Right forelimb (tissue), 1 donor: ENCODE results near the gene HIVEP3.

ENCODE experiments used
- DNase-seq: peaks from one replicate; pipeline ENCODE4 v3.0.0-alpha.2; 2018

HIVEP3 gene

GRCh38 chr1:41592451-41593125 lies 326.1 kb downstream of the HIVEP3 start:
- no peak for DNase-seq

- no peak for DNase-seq
These were observed 326.8 kb downstream of the HIVEP3 start for GRCh38 chr1:41591891-41592290.

GRCh38 chr1:41590331-41590730 lies 328.4 kb downstream of the HIVEP3 start:
- DNase-seq: no peak

GRCh38 chr1:41589395-41589794 lies 329.3 kb downstream of the HIVEP3 start:
- no peak for DNase-seq

GRCh38 chr1:41588334-41588875 lies 330.3 kb downstream of the HIVEP3 start:
- DNase-seq: no peak

- no peak for DNase-seq
These were observed 330.9 kb downstream of the HIVEP3 start for GRCh38 chr1:41587791-41588190.

GRCh38 chr1:41586230-41586629 lies 332.5 kb downstream of the HIVEP3 start:
- DNase-seq: no peak

- DNase-seq: no peak
These were observed 334.8 kb downstream of the HIVEP3 start for GRCh38 chr1:41583658-41584547.

- no peak for DNase-seq
These were observed 335.7 kb downstream of the HIVEP3 start for GRCh38 chr1:41582851-41583657.

GRCh38 chr1:41582351-41582750 lies 336.4 kb downstream of the HIVEP3 start:
- no peak for DNase-seq

GRCh38 chr1:41582004-41582325 lies 336.8 kb downstream of the HIVEP3 start:
- no peak for DNase-seq

GRCh38 chr1:41581216-41582003 lies 337.3 kb downstream of the HIVEP3 start:
- no peak for DNase-seq

- DNase-seq: no peak
These were observed 338.1 kb downstream of the HIVEP3 start for GRCh38 chr1:41580520-41581172.

- DNase-seq: no peak
These were observed 338.7 kb downstream of the HIVEP3 start for GRCh38 chr1:41580021-41580420.

GRCh38 chr1:41578712-41579335 lies 339.9 kb downstream of the HIVEP3 start:
- DNase-seq: no peak

- no peak for DNase-seq
These were observed 342.1 kb downstream of the HIVEP3 start for GRCh38 chr1:41576620-41577019.

- no peak for DNase-seq
These were observed 342.5 kb downstream of the HIVEP3 start for GRCh38 chr1:41576206-41576605.

- no peak for DNase-seq
These were observed 343.9 kb downstream of the HIVEP3 start for GRCh38 chr1:41574842-41575241.

- DNase-seq: peak; percentile 88
These were observed 344.7 kb downstream of the HIVEP3 start for GRCh38 chr1:41573785-41574713.

GRCh38 chr1:41573194-41573593 lies 345.5 kb downstream of the HIVEP3 start:
- DNase-seq: no peak
